GM12892 (cell line): ENCODE data around the gene METAP1D.

Experiments used
- POLR2A ChIP-seq: IDR thresholded peaks from 2 replicates; pipeline ENCODE4 v1.6.1; 2011; ENCODE audit warnings: low read depth, low read length, control low read depth
- POLR2AphosphoS5 ChIP-seq: IDR thresholded peaks from 2 replicates; pipeline ENCODE4 v1.6.1; 2011; ENCODE audit warnings: low read depth, low read length, control low read depth
- TAF1 ChIP-seq: IDR thresholded peaks from 2 replicates; pipeline ENCODE4 v1.6.1; 2011; ENCODE audit warnings: low read depth, mild to moderate bottlenecking, control low read depth, low read length, borderline replicate concordance

- TF ChIP-seq POLR2A (no peak), POLR2AphosphoS5 (no peak), TAF1 (no peak)
Observed at GRCh38 chr2:171999161-171999560, 592 bp upstream of the METAP1D start.
